ENCODE data around the gene UFL1.

- TF ChIP-seq REST (IDR thresholded peaks at IDR 0.05; ENCODE audit: unreplicated experiment): no peak
- TF ChIP-seq POLR2AphosphoS5 (IDR thresholded peaks at IDR 0.05; ENCODE audit: low read depth): no peak
These were observed 24.3 kb downstream of the UFL1 start for GRCh38 chr6:96545882-96546281.

Measured in GM23338 (cell line).